GM12878 (cell line): Measurements from ENCODE around the gene MCOLN1. TPM values are rescaled to one million over a fixed set of nuclear protein-coding genes. Genes with fewer than 3 reads are reported as not detected.

Experiments
- ATF7 ChIP-seq: fragments of 450-650 bp; IDR thresholded peaks from 2 replicates; pipeline ENCODE4 v1.6.1; 2016; ENCODE audit warnings: low read depth, mild to moderate bottlenecking
- CHD1 ChIP-seq: IDR thresholded peaks from 2 replicates; pipeline ENCODE4 v1.6.1; 2012; ENCODE audit warnings: low read depth, low read length, improper control_type of control experiment
- DPF2 ChIP-seq: fragments of 450-650 bp; IDR thresholded peaks from 2 replicates; pipeline ENCODE4 v1.6.1; 2017; ENCODE audit warnings: mild to moderate bottlenecking
- EP300 ChIP-seq, 2 experiments: fragments of 150-350 bp in 1 of 2; IDR thresholded peaks; 2 replicates each; pipeline ENCODE4 v1.6.1; 2011 to 2012; ENCODE audit warnings: low read depth in 2 of 2, low read length in 2 of 2, borderline replicate concordance in 1 of 2, improper control_type of control experiment in 1 of 2, inconsistent platforms in 1 of 2; ENCODE audit not compliant: control insufficient read depth in 1 of 2
- FOXK2 ChIP-seq: fragments of 450-650 bp; IDR thresholded peaks from 2 replicates; pipeline ENCODE4 v1.6.1; 2017; ENCODE audit warnings: mild to moderate bottlenecking, moderate library complexity
- KAT2A ChIP-seq: conservative IDR thresholded peaks from 2 replicates; pipeline ENCODE4 v1.6.1; 2011; ENCODE audit warnings: low read depth, low read length; ENCODE audit not compliant: control insufficient read depth
- RFX5 ChIP-seq: IDR thresholded peaks from 2 replicates; pipeline ENCODE4 v1.6.1; 2011; ENCODE audit warnings: low read depth, low read length, improper control_type of control experiment
- SMC3 ChIP-seq: IDR thresholded peaks from 2 replicates; pipeline ENCODE4 v1.6.1; 2011; ENCODE audit warnings: low read length, improper control_type of control experiment, borderline replicate concordance
- SREBF1 ChIP-seq: IDR thresholded peaks from 2 replicates; pipeline ENCODE4 v1.6.1; 2012; ENCODE audit warnings: mild to moderate bottlenecking, low read length
- TBL1XR1 ChIP-seq: IDR thresholded peaks from 2 replicates; pipeline ENCODE4 v1.6.1; 2012; ENCODE audit warnings: low read depth, low read length, improper control_type of control experiment
- TCF12 ChIP-seq: IDR thresholded peaks from 2 replicates; pipeline ENCODE4 v1.6.1; 2011; ENCODE audit warnings: low read depth, mild to moderate bottlenecking, low read length
- YY1 ChIP-seq: IDR thresholded peaks from 2 replicates; pipeline ENCODE4 v1.6.1; 2011; ENCODE audit warnings: low read depth, mild to moderate bottlenecking, low read length
- ZNF207 ChIP-seq: fragments of 450-650 bp; IDR thresholded peaks from 2 replicates; pipeline ENCODE4 v1.6.1; 2014; ENCODE audit warnings: antibody characterized with exemption, mild to moderate bottlenecking, borderline replicate concordance
- ZZZ3 ChIP-seq: IDR thresholded peaks from 2 replicates; pipeline ENCODE4 v1.6.1; 2011; ENCODE audit warnings: low read depth; ENCODE audit not compliant: control insufficient read depth, insufficient read length
- polyA plus RNA-seq, 11 experiments: library from polyadenylated mRNA; depleted of rRNA in 4 of 11; unstranded in 6 of 11; stranded (reverse) in 5 of 11; fragments of >200 nt; fragmentation: Nextera tagmentation in 4 of 11; fragmentation: Illumina TruSeq in 1 of 11; extraction: Ambion mirVana in 4 of 11; extraction: Trizol in 1 of 11; gene quantifications; 1 replicate in 1 of 11; 2 replicates in 10 of 11; pipeline versions ENCODE4 v1.2.1 to v1.2.3, GENCODE V29; 2011 to 2016; ENCODE audit warnings: inconsistent platforms in 2 of 11, missing spikeins in 2 of 11, low read depth in 1 of 11
- total RNA-seq, 4 experiments: library from RNA; depleted of rRNA in 3 of 4; stranded (reverse); fragments of >200 nt in 3 of 4; fragmentation: Illumina TruSeq in 1 of 4; extraction: Trizol in 1 of 4; gene quantifications; 2 replicates each; pipeline versions ENCODE4 v1.2.1 to v1.2.3, GENCODE V29; 2013 to 2021
- TF ChIP-seq, protein P1 (sequence below): fragments of 450-650 bp; IDR thresholded peaks from 2 replicates; pipeline ENCODE4 v1.6.1; 2016; ENCODE audit warnings: mild to moderate bottlenecking
- TF ChIP-seq, protein P2 (sequence below): fragments of 450-650 bp; IDR thresholded peaks from 2 replicates; pipeline ENCODE4 v1.6.1; 2017; ENCODE audit warnings: borderline replicate concordance
- TF ChIP-seq, protein P3 (sequence below): IDR thresholded peaks from 2 replicates; pipeline ENCODE4 v1.6.1; 2011; ENCODE audit warnings: borderline replicate concordance, low read depth, mild to moderate bottlenecking, moderate library complexity, low read length; ENCODE audit not compliant: insufficient read depth, poor library complexity, severe bottlenecking
- TF ChIP-seq, protein P4 (sequence below): fragments of 450-650 bp; IDR thresholded peaks from 2 replicates; pipeline ENCODE4 v1.6.1; 2017; ENCODE audit warnings: mild to moderate bottlenecking, low read depth, inconsistent platforms; ENCODE audit not compliant: poor library complexity, severe bottlenecking
- TF ChIP-seq, protein P5 (sequence below): fragments of 450-650 bp; IDR thresholded peaks from 2 replicates; pipeline ENCODE4 v1.6.1; 2017; ENCODE audit warnings: mild to moderate bottlenecking, moderate library complexity

The MCOLN1 gene
- total and polyA plus RNA-seq, 10 of the 15 experiments (the other 5 are each of a cell fraction or from before 2014, with no cell fraction given): 0.42 to 15.6 (median 4.9) TPM

DNA sequence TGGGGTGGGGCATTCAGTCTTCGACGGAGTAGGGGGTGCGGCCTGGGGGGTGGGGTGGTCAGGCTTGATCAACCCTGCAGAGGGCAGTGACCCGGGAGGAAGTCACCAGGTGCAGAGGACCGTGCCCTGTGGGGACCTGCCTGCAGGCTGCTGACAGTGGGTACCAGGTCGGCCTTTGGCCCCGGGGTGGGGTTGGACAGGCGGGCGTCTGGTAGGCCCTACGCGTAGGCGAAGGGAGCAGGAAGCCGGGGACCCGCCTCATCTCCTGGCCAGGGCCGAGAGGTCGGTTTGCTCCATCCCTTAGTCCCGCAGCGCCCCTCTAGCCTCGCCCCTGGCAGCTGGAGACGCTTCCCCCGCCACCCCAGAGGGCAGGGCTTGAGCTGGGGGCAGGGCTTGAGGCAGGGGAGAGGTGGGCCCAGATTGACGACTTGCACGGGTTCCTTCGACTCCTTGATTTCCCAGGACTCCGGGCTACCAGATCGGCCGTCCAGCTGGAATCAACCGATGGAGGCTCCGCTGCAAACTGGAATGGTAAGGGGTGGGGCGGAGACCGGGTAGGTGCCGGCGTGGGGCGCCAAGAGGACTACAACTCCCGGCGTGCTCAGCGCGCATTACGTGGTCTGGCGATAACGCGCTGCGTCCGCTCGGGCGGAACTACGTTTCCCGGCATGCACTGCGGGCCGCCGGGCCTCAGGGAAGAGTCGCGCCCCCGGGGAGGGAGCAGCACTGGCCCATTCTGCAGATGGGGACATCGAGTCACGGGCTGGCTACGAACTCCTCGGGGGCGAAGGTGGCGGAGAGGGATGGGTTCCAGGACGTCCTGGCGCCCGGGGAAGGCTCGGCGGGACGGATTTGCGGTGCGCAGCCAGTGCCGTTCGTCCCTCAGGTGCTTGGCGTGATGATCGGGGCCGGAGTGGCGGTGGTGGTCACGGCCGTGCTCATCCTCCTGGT is 12.9 kb downstream of the MCOLN1 start, which contains the start of gene PNPLA6 (continued):
- TF ChIP-seq, protein P1, sequence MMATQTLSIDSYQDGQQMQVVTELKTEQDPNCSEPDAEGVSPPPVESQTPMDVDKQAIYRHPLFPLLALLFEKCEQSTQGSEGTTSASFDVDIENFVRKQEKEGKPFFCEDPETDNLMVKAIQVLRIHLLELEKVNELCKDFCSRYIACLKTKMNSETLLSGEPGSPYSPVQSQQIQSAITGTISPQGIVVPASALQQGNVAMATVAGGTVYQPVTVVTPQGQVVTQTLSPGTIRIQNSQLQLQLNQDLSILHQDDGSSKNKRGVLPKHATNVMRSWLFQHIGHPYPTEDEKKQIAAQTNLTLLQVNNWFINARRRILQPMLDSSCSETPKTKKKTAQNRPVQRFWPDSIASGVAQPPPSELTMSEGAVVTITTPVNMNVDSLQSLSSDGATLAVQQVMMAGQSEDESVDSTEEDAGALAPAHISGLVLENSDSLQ: peak; percentile 55; the same call in 1 of the 2 replicates
- TF ChIP-seq RFX5: no peak
- no peak for TF ChIP-seq ZZZ3
- peak; percentile 94 for TF ChIP-seq ATF7
- TF ChIP-seq ZNF207: peak; percentile 90
- 0 out of 2 replicates have a peak, but pooled peaks have one; percentile 6 for TF ChIP-seq TCF12
- TF ChIP-seq, protein P2, sequence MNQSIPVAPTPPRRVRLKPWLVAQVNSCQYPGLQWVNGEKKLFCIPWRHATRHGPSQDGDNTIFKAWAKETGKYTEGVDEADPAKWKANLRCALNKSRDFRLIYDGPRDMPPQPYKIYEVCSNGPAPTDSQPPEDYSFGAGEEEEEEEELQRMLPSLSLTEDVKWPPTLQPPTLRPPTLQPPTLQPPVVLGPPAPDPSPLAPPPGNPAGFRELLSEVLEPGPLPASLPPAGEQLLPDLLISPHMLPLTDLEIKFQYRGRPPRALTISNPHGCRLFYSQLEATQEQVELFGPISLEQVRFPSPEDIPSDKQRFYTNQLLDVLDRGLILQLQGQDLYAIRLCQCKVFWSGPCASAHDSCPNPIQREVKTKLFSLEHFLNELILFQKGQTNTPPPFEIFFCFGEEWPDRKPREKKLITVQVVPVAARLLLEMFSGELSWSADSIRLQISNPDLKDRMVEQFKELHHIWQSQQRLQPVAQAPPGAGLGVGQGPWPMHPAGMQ: no peak
- peak; percentile 83 for TF ChIP-seq SREBF1
- TF ChIP-seq, protein P3, sequence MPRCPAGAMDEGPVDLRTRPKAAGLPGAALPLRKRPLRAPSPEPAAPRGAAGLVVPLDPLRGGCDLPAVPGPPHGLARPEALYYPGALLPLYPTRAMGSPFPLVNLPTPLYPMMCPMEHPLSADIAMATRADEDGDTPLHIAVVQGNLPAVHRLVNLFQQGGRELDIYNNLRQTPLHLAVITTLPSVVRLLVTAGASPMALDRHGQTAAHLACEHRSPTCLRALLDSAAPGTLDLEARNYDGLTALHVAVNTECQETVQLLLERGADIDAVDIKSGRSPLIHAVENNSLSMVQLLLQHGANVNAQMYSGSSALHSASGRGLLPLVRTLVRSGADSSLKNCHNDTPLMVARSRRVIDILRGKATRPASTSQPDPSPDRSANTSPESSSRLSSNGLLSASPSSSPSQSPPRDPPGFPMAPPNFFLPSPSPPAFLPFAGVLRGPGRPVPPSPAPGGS: no peak
- TF ChIP-seq FOXK2: peak; percentile 96
- TF ChIP-seq SMC3: no peak
- TF ChIP-seq YY1: peak; percentile 88
- TF ChIP-seq EP300 (IDR thresholded peaks at IDR 0.05; ENCODE audit: borderline replicate concordance in 1 of 2, control insufficient read depth in 1 of 2, low read depth in 2 of 2, low read length in 2 of 2): no peak
- peak; percentile 54 for TF ChIP-seq DPF2
- no peak for TF ChIP-seq KAT2A
- TF ChIP-seq CHD1: peak; percentile 84; the same call in 1 of the 2 replicates
- TF ChIP-seq, protein P4, sequence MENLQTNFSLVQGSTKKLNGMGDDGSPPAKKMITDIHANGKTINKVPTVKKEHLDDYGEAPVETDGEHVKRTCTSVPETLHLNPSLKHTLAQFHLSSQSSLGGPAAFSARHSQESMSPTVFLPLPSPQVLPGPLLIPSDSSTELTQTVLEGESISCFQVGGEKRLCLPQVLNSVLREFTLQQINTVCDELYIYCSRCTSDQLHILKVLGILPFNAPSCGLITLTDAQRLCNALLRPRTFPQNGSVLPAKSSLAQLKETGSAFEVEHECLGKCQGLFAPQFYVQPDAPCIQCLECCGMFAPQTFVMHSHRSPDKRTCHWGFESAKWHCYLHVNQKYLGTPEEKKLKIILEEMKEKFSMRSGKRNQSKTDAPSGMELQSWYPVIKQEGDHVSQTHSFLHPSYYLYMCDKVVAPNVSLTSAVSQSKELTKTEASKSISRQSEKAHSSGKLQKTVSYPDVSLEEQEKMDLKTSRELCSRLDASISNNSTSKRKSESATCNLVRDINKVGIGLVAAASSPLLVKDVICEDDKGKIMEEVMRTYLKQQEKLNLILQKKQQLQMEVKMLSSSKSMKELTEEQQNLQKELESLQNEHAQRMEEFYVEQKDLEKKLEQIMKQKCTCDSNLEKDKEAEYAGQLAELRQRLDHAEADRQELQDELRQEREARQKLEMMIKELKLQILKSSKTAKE: no peak
- TF ChIP-seq, protein P5, sequence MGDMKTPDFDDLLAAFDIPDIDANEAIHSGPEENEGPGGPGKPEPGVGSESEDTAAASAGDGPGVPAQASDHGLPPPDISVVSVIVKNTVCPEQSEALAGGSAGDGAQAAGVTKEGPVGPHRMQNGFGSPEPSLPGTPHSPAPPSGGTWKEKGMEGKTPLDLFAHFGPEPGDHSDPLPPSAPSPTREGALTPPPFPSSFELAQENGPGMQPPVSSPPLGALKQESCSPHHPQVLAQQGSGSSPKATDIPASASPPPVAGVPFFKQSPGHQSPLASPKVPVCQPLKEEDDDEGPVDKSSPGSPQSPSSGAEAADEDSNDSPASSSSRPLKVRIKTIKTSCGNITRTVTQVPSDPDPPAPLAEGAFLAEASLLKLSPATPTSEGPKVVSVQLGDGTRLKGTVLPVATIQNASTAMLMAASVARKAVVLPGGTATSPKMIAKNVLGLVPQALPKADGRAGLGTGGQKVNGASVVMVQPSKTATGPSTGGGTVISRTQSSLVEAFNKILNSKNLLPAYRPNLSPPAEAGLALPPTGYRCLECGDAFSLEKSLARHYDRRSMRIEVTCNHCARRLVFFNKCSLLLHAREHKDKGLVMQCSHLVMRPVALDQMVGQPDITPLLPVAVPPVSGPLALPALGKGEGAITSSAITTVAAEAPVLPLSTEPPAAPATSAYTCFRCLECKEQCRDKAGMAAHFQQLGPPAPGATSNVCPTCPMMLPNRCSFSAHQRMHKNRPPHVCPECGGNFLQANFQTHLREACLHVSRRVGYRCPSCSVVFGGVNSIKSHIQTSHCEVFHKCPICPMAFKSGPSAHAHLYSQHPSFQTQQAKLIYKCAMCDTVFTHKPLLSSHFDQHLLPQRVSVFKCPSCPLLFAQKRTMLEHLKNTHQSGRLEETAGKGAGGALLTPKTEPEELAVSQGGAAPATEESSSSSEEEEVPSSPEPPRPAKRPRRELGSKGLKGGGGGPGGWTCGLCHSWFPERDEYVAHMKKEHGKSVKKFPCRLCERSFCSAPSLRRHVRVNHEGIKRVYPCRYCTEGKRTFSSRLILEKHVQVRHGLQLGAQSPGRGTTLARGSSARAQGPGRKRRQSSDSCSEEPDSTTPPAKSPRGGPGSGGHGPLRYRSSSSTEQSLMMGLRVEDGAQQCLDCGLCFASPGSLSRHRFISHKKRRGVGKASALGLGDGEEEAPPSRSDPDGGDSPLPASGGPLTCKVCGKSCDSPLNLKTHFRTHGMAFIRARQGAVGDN: no peak
- no peak for TF ChIP-seq TBL1XR1
